ENCODE data around the gene APOBEC4.

APOBEC4 gene

GRCh38 chr1:183674339-183674738, 21.2 kb upstream of the APOBEC4 start:
- no peak for DNase-seq

- no peak for DNase-seq
These were observed 20.6 kb upstream of the APOBEC4 start for GRCh38 chr1:183673605-183674323.

GRCh38 chr1:183670169-183670568, 17.1 kb upstream of the APOBEC4 start:
- DNase-seq = no peak

- DNase-seq = no peak
These were observed 3.2 kb upstream of the APOBEC4 start for GRCh38 chr1:183656355-183656754.

- DNase-seq = peak; percentile 22 to 69 (median 55)
These were observed 2.5 kb upstream of the APOBEC4 start for GRCh38 chr1:183655562-183656075.

GRCh38 chr1:183654706-183655105, 1.6 kb upstream of the APOBEC4 start:
- no peak for DNase-seq

GRCh38 chr1:183653876-183654451, 848 bp upstream of the APOBEC4 start:
- no peak for DNase-seq

GRCh38 chr1:183653462-183653794, 312 bp upstream of the APOBEC4 start:
- no peak for DNase-seq

GRCh38 chr1:183652107-183652506, 1.0 kb downstream of the APOBEC4 start:
- DNase-seq = peak in 1 of 5 donors; percentile 65

- no peak for DNase-seq
These were observed 1.5 kb downstream of the APOBEC4 start for GRCh38 chr1:183651612-183652011.

- DNase-seq = no peak
These were observed 5.1 kb downstream of the APOBEC4 start for GRCh38 chr1:183648042-183648441.

- no peak for DNase-seq
These were observed 6.3 kb downstream of the APOBEC4 start for GRCh38 chr1:183646776-183647175.

GRCh38 chr1:183645531-183645930, 7.6 kb downstream of the APOBEC4 start:
- DNase-seq = no peak

GRCh38 chr1:183642166-183642565, 10.9 kb downstream of the APOBEC4 start:
- no peak for DNase-seq

- no peak for DNase-seq
These were observed 12.9 kb downstream of the APOBEC4 start for GRCh38 chr1:183640193-183640592.

- DNase-seq = no peak
These were observed 14.3 kb downstream of the APOBEC4 start for GRCh38 chr1:183638649-183639387.

- no peak for DNase-seq
These were observed 16.3 kb downstream of the APOBEC4 start for GRCh38 chr1:183636783-183637182.

GRCh38 chr1:183636334-183636682, 16.8 kb downstream of the APOBEC4 start:
- no peak for DNase-seq

- DNase-seq = peak; percentile 91 to 99 (median 92)
These were observed 17.3 kb downstream of the APOBEC4 start, which contains the start of gene ARPC5 for GRCh38 chr1:183635606-183636333. ARPC5 (minus strand) TSS chr1:183635783; CDS start chr1:183635659, 124 bp downstream.

GRCh38 chr1:183635099-183635605, 18.0 kb downstream of the APOBEC4 start:
- DNase-seq = peak in 2 of 5 donors; percentile 9 to 16

GRCh38 chr1:183634429-183635065, 18.6 kb downstream of the APOBEC4 start:
- DNase-seq = no peak

GRCh38 chr1:183633676-183634343, 19.3 kb downstream of the APOBEC4 start:
- DNase-seq = peak in 2 of 5 donors; percentile 23 to 75
